KG1 (cell line): ENCODE measurements around the gene SUN1.
"Not testable (repeated sequence)": the region's sequence is repeated elsewhere in the genome, so short reads cannot be mapped to it uniquely, and the experiment has no call there.

Experiments used
- DNase-seq: peaks from one replicate; lab custom pipeline; 2025; lab: John Stamatoyannopoulos, UW

SUN1 gene

GRCh38 chr7:835021-835420 is 2.7 kb downstream of the SUN1 start:
- no peak for DNase-seq

GRCh38 chr7:835485-836401 is 3.5 kb downstream of the SUN1 start:
- no peak for DNase-seq

- no peak for DNase-seq
Observed at GRCh38 chr7:836429-836828, 4.2 kb downstream of the SUN1 start.

DNA sequence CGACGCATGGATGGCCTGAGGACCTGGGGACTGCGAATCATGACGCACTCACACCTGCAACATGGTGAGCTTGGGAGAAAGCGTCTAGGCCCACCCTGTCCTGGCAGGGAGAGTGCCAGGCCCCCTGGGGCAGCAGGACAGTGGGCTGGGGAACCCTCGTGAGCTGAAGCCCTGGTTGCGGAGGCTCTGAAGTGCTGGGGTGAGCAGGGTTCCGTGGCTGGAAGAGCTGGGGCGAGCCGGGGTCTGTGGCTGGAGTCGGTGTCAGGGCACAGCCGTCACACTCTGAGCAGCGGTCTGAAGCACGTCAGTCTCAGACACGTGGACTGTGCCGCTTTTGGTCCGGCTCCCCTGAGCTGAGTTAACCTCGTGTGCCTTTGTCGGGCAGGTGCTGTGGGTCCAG is 4.7 kb downstream of the SUN1 start:
- no peak for DNase-seq

DNA sequence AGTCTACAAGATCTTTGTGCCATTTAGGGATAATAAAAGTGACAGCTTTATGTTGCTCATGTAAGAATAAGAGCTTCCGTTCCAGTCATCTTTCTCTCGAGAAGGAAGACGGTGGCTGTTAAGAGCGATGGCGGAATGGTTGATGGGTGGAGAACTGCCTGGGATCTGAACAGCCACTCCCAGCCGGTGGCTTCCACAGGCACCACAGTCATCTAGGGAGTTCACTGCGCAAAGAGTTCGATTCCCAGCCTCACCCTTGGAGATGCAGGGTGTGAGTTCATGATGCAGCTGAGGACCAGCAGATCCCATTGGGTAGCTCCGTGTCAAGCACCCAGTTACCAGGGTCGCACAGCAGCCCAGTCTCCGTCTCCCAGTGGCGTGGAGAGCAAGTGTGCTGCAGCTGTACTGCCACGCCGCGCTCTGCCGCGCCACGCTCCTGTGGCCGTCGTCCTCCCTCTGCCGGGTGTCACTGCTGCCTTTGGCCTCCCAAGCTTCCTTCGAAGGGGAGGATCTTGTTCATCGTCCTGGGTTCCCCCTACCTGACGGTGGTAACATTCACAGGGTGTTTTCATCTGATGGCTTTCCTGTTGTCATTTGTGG is 7.8 kb downstream of the SUN1 start:
- no peak for DNase-seq

DNA sequence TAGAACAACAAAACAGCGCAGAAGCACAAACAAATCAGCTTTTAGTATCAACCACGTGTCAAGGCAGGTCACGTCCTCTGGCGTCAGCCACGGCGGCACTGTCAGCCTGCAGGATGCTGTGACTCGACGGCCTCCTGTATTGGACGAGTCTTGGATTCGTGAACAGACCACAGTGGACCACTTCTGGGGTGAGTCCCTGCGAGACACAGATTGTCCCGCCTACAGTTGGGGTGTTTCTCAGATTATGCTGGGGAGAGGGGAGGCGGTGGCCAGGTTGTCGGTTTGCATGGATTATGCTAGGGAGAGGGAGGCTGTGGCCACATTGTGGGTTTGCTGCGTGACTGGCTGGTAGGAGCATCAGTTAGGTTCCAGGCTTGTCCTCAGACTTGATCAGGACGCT is 9.7 kb downstream of the SUN1 start:
- DNase-seq = no peak

- no peak for DNase-seq
Observed at GRCh38 chr7:842431-843031, 10.3 kb downstream of the SUN1 start.

DNA sequence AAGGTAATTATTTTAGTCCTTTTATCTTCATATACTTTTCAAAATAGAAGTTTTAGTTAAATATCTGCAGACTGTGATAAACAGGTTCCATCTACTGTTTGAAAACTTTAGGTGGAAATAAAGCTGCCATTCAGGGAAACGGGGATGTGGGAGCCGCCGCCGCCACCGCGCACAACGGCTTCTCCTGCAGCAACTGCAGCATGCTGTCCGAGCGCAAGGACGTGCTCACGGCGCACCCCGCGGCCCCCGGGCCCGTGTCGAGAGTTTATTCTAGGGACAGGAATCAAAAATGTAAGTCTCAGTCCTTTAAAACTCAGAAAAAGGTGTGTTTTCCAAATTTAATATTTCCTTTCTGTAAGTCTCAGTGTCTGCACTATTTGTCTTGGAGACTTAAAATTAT is 11.0 kb downstream of the SUN1 start:
- DNase-seq = no peak

- DNase-seq = no peak
Observed at GRCh38 chr7:844043-844442, 11.8 kb downstream of the SUN1 start.

DNA sequence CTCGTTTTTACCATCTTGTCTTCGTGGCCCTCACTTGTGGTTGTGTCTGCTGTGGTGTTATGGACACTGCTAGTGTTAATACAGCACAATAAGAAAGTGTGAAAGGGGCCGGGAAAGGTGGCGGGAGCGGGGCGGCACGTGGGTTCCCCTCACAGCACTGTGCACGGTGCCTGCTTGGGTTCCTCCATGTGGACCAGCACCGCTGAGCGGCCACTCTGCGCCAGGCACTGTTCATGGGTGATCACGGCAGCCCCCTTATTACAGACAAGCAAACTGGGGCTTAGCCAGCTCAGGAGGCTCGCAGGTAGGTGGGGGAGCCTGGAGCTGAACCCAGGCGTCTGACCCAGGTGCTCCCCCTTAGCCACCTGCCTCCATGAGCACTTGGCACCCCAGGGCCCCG is 12.2 kb downstream of the SUN1 start:
- DNase-seq = no peak

GRCh38 chr7:845091-845490 is 12.8 kb downstream of the SUN1 start:
- DNase-seq = no peak

- no peak for DNase-seq
Observed at GRCh38 chr7:845731-846130, 13.5 kb downstream of the SUN1 start.

DNA sequence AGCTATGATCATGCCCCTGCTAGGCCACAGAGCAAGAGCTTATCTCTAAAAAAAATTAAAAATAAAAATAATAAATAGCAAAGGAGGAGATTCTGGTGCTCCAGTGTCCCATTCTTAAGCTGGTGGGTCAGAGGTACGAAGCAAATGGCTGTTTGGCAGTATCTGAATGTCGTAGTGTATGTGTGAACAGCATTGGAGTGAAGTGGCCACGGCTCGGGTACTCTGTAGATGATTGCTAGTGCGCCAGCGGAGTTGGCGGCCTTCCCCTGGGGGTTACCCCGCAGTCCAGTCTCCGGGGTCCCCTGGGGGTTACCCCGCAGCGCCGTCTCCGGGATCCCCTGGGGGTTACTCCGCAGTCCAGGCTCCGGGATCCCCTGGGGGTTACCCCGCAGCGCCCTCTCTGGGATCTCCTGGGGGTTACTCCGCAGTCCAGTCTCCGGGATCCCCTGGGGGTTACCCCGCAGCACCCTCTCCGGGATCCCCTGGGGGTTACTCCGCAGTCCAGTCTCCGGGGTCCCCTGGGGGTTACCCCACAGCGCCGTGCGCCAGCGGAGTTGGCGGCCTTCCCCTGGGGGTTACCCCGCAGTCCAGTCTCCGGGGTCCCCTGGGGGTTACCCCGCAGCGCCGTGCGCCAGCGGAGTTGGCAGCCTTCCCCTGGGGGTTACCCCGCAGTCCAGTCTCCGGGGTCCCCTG is 14.8 kb downstream of the SUN1 start:
- DNase-seq = not testable (repeated sequence)

DNA sequence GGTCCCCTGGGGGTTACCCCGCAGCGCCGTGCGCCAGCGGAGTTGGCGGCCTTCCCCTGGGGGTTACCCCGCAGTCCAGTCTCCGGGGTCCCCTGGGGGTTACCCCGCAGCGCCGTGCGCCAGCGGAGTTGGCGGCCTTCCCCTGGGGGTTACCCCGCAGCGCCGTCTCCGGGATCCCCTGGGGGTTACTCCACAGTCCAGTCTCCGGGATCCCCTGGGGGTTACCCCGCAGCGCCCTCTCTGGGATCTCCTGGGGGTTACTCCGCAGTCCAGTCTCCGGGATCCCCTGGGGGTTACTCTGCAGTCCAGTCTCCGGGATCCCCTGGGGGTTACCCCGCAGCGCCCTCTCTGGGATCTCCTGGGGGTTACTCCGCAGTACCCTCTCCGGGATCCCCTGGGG is 15.5 kb downstream of the SUN1 start:
- not testable (repeated sequence) for DNase-seq

DNA sequence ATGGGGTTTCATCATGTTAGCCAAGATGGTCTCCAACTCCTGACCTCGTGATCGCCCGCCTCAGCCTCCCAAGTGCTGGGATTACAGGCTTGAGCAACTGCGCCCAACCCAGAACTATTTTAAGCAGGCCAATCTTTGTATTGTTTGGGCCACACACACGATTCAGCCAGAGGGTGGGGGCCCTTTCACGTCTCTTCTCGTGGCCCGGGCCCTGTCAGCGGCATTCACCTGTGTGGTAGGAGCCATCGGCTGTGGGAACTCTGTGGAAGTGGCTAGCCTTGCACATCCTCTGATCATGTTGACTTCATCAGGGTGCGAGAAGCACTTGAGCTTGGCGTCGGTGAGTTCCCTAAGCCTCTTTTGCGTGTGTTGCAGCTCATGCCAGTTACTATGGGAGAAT is 16.9 kb downstream of the SUN1 start:
- no peak for DNase-seq

DNA sequence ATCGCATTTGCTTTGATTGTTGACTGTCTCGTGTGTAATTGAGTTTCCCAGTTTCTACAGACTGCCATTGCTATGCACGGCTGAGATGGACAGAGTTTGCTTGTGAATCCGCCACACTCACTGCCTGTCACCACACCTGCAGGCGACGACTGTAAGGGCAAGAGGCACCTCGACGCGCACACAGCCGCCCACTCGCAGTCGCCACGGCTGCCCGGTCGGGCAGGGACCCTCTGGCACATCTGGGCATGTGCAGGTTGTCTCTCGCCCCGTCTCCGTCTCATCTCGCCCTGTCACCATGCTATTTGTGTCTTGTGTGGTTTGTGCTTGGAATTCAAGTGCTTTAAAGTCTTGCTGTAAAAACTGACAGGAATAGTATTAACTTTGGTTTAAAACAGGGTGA is 17.5 kb downstream of the SUN1 start:
- no peak for DNase-seq

- no peak for DNase-seq
Observed at GRCh38 chr7:851204-851603, 18.9 kb downstream of the SUN1 start.

DNA sequence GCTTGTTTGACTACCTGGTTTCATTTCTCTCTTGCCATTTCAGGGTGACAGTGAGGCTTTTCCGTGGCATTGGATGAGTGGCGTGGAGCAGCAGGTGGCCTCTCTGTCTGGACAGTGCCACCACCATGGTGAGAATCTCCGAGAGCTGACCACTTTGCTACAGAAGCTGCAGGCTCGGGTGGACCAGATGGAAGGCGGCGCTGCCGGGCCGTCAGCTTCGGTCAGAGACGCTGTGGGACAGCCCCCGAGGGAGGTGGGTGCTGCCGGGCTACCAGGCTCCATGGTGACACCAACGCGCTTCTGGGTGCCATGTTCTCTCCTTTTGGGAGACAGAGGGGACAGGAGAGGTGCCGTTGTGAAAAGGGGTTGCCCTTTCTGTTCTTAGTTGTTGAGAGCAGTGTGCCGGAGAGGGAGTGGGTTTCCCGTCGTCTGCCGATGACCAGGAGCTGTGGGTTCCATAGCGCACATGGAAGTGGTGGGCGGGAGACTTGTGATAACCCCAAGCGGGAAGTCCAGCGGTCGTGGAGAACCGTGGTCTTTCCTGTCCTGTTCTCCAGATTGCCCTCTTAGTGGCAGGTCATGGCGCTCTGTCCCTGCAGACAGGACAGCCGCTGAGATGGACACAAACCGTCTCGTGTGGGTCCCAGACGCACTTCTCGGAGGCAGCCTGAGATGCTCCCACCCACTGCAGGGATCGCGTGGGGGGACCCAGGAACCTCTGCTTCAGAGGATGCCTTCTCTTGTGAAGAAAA is 21.3 kb downstream of the SUN1 start:
- no peak for DNase-seq

DNA sequence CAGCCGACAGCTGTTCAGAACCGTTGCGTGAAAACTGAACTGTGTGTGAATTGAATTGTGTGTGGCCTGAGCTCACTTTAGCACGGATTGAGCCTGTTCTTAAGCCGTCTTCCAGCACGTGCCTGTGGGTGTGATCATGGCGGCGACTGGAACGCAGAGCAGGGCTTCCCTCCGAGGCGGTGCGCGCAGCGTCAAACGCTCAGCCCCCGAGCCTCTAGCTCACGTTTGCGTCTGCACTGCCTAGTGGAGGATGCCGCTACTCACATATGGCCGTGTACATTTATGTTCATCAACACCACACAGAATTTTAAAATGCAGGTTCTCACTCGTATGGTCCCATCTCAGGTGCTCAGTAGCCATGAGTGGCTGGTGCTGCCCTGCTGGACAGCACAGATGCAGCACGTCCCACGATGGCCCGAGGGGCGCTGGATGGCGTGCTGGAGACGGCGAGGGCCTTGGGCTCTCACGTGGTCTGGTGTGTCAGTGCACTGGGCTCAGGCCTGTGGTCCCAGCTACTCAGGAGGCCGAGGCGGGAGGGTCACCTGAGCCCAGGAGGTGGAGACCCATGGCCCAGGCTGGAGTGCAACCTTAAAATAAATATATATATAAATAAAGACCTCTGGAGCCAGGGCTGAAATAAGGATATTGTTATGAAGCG is 22.0 kb downstream of the SUN1 start:
- DNase-seq = no peak

GRCh38 chr7:855686-856369 is 23.6 kb downstream of the SUN1 start:
- no peak for DNase-seq
